Kidney tubule cell (primary cell): ENCODE measurements around the gene PSMG4.

Experiments
- DNase-seq: peaks from one replicate; pipeline ENCODE4 v3.0.0-alpha.2; 2018; ENCODE audit warnings: low spot score

PSMG4 gene

DNA sequence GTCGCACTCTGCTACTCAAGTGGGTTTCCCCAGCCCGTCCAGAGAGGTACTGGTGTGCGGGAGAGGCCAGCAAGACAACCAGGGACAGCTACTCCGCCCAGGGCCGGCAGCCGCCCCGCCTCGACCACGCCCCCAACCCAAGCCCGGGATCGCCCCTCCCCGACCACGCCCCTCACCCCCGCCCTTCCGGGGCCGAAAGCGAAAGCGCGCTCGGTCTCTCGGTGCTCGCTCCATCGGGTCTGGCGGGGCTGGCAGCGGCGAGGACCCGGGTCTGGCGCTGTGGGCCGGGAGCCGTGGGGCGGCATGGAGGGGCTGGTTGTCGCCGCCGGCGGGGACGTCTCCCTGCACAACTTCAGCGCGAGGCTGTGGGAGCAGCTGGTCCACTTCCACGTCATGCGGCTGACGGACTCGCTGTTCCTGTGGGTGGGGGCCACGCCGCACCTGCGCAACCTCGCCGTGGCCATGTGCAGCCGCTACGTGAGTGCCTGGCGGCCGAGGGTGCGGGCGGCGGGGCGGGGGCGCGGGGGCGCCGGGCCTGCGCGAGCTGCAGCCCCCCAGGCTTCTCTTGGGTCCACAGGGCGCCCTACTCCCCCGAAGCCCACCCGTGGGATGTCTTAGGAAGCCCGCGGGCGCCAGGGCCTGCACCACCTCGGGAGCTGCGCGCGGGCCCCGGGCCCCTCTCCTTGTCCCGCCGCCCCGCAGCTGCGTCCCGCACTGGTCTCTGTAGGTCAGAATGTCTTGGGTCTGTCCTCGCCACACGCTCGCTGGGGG, at the start of gene PSMG4:
Gene PSMG4 (plus strand): TSS at position 228 of the 771 bp plus-strand sequence. CDS start 76 bp downstream, at position 304.
- DNase-seq, result peak; percentile 89

GRCh38 chr6:3209114-3210023, 49.4 kb upstream of the PSMG4 start:
- DNase-seq, result peak; percentile 96

GRCh38 chr6:3210024-3210610, 48.6 kb upstream of the PSMG4 start:
- DNase-seq, result no peak

DNA sequence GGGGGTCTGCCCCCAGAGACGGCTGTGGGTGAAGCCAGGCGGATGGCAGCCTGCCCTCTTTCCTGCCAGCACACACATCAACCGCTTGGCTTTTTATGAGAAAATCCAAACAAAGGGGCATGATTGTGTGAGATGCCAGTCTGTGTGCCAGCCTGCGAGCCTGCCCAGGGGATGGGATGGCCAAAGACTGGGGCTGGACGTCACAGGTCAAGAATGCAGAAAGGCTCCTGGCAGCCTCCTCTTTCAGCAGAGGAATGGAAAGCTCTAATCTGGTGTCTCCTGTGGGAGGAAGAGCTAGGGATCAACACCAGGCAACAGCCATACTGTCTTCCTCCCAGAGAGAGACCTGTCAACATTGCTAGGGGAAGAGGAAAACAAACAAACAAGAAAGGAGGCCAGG, 47.1 kb upstream of the PSMG4 start:
- peak; percentile 46 for DNase-seq

- no peak for DNase-seq
Observed at GRCh38 chr6:3212261-3212660, 46.5 kb upstream of the PSMG4 start.

DNA sequence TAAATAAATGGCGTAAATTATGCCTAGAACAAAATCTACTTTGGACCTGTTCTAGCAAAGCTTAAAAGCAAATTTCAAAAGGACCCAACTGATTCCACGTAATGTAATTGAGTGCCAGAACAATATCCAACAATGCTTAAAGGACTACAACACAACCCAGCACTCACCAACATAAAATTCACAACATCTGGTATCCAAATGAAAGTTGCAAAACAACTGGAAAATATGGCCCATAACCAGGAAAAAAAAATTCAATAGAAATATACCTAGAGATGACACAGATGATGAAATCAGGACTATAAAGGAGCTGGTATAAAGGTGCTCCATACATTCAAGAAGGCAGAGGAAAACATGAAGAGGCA, 45.4 kb upstream of the PSMG4 start:
- DNase-seq, result no peak

DNA sequence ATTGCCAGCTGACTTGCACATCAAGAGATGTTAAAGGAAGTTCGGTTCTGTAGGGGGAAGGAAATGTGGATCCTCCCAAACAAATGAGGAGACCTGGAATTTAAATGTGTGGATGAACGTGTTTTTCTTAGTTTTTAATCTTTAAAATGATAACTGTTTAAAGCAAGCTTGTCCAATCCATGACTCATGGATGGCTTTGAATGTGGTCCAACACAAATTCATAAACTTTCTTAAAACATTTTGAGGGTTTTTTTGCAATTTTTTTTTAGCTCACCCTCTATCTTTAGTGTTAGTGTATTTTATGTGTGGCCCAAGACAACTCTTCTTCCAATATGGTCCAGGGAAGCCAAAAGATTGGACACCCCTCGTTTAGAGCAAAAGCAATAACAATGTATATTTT, 43.8 kb upstream of the PSMG4 start:
- DNase-seq, result no peak

DNA sequence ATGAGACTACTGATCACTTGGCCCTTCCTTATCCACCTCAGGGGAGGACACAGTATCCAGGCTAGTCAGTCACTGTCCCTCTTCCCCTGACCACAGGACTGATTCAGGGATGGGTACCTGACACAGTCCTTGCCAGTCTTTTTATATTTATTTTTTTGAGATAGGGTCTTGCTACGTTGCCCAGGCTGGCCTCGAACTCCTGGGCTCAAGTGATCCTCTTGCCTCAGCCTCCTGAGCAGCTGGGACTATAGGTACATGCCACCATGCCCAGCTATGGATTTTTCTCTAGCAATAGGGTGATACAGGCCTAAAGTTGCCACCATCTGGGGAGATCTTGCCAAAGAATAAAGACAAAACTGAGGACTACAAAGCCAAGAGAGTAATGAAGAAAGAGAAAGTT, 41.5 kb upstream of the PSMG4 start:
- no peak for DNase-seq

- DNase-seq, result no peak
Observed at GRCh38 chr6:3218266-3218665, 40.5 kb upstream of the PSMG4 start.

GRCh38 chr6:3220366-3220765, 38.4 kb upstream of the PSMG4 start:
- DNase-seq, result no peak

GRCh38 chr6:3221578-3221977, 37.2 kb upstream of the PSMG4 start:
- DNase-seq, result no peak

- no peak for DNase-seq
Observed at GRCh38 chr6:3222506-3223038, 36.2 kb upstream of the PSMG4 start.

- no peak for DNase-seq
Observed at GRCh38 chr6:3226042-3226441, 32.7 kb upstream of the PSMG4 start.

DNA sequence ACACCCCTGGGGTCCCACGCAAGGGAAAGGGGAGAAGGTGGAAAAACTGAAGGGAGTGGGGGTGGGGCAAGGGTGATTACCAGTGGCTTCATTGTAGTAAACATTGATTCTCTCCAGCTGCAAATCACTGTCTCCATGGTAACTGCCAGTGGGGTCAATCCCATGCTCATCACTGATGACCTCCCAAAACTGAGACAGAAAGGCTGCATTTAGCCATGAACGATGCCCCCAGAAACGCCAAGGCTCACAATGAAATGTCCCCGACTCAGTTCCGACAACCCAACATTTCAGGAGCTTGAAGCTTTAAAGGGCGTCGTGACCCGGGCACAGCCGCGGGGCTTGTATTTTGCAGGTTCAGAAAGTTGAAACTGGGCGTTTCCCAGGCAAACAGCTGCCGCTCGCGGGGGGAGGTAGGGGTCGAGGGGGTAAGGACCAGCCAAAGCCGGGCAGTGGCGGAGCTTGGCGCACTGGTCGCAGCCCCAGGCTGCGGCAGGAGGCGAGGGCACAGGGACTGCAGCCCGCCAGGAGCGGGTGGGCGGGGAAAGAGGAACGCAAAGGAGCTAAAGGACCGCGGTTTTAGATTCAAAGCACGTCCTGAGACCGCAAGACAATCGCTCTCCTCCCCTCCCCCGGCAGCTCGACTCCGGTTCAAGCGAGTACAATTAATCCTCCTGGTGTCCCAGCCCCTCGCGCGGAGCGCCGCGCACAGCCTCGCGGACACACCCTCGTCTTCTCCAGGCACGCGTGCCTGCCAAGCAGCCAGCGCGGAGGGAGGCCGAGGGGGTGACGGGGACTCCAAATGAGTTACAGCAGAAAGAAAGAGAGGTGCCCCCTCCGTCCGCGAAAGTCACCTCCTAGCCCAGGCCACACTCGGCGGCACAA, 32.0 kb upstream of the PSMG4 start:
- no peak for DNase-seq

DNA sequence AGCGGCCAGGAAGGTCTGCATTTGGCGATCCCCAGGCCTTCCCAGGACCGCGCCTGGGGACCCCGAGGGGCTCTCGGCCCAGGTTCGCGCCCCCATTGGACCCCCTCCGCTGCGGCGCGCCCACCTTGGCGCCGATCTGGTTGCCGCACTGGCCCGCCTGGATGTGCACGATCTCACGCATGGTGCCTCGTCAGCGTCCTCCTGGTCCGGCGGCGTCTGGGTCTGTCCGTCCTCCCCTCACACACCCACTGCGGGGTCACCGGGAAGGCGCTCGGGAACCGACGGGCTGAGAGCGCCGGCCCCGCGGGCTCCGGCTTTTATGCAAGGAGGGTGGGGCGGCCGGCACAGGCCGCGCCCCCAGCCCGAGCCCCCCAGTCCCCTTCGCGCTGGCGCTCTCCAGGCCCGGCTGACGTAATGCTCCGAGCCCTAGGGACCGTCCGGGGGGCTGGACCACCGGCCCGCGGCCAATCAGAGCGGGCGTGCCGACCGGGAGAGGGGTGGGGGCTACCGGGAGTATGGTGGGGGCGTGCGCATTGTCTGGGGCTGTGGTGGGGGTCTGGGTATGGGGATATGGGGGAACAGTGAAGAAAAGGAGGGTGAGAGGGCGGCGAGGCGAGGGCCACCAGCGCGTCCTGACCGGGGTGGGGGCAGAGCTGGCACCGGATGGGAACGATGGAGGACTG, 31.2 kb upstream of the PSMG4 start, which contains the start of gene TUBB2B:
Gene TUBB2B (minus strand): TSS at position 291 of the 683 bp plus-strand sequence. CDS start 110 bp downstream, at position 181.
- no peak for DNase-seq

DNA sequence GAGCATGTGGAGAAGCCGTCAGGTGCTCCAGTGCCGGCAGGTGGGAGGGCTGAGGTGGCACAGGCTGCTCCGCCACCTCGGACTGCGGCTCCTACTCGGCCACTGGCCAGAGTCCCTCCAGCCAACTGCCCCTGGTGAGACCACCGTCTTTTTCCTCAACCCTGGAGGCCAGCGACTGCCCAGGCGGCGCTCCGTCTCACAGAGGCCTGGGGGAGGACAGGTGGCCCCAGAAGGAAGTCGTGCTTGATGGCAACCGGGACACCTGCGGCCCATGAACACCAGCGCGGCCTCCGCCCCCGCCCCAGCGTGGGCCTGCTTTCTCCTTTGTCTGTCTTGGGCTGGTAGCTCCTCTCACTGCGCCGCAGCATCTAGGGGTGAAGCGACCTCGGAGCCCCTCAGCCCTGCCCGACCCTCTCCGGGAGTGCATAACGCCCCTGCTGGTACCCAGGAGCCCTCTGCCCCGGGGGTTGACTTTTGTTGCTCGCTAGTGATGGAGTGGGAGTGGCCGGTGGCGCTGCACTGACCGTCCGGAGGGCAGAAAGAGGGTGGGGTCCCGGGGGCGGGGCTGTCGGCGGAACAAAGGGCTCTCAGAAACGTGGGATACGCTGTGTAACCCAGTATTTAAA, 30.6 kb upstream of the PSMG4 start:
- DNase-seq, result no peak

DNA sequence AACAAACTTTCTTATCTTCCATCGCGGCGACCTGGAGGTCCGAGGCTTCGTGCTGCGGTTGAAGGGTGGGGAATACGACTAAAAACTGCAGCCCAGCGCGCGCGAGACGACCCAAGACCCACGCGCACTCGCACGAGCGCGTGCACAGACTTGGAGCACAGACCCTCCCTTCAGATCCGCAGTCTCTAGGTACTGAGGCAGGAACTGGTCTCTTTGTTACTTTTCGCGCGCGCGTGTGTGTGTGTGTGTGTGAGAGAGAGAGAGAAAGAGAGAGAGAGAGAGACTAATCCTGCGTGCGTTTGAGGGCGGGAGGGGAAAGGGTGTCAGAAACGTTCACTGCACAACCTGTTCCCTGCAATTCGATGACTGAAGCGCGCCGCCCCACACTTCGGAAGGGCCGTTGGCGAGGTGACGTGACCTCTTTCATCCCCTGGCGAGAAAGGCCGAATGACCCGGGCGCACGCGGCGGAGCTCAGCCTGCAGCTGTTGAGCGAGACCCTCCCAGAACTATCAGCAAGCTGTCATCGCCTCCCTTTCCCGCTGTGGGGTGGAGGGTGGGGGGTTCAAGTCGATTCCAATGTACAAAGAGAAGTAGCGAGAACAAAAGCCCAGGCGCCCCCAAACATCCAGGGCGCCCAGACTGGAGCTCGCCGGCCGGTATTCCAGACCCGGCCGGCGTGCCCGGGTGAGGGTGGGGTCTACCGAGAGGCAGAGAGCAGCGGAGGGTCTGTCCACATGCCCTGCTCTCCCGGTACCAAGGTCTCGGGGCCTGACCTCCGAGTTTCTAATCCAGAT, 29.8 kb upstream of the PSMG4 start:
- no peak for DNase-seq

DNA sequence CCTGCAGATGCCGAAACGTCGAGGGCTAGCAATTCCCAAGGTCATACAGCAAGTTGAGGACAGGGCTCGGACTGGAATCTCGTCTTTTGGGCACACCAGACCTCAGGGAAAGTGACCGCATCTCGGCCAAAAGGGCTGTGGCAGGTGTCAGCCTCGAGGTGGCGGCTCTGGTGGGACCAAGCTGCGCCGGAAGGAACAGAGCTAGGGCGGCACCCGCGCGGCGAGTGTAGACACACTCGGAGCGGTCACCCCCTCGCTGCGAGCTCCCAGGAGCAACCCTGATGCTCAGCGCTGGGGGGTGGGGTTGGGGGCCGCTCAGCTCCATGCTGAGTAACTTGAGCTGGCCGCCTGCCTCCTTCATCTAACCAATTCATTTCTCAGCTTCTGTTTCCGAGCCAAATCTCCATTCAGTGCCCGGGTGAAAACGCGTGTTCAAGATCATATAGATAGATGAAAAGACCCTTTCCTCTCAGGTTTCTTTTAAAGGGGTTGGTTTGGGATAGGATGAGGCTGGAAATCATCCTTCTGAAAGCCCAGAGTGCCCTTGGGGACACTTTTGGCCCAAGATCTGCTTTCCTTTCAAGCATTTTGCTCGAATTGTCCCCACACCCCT, 29.1 kb upstream of the PSMG4 start:
- DNase-seq, result no peak

DNA sequence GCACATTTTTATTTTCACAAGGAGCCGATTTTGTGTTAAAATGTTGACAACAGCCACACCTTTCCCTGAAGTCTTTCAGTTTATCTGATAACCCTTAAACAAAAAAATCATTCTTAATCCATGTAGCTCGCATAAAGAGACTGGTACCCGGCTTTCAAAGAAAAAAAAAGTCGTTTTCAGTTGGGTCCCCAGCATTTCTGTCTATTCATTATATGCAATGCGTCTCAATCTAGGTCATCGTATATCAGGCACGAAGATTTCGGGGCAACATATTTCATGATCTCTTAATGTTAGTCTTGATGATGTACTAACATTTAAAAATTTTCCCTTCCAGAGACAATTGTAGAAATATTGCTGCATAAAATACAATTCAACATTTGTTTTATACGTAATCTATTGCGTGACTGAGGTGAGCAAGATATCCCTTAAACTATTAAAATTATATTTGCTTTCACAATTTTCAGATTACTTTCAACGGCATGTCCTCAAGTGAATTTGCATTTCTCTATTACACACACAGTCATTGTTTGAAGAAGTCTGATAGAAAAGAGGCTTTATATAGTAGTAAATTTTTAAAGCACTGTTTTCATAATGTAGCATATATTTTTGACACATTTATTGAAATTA, 28.4 kb upstream of the PSMG4 start:
- no peak for DNase-seq
